Activated gamma-delta T cell (primary cell): Measurements from ENCODE around the gene SPATA20.

Source experiments
- DNase-seq: peaks from one replicate; lab custom pipeline; 2025; lab: John Stamatoyannopoulos, UW

Gene SPATA20

DNA sequence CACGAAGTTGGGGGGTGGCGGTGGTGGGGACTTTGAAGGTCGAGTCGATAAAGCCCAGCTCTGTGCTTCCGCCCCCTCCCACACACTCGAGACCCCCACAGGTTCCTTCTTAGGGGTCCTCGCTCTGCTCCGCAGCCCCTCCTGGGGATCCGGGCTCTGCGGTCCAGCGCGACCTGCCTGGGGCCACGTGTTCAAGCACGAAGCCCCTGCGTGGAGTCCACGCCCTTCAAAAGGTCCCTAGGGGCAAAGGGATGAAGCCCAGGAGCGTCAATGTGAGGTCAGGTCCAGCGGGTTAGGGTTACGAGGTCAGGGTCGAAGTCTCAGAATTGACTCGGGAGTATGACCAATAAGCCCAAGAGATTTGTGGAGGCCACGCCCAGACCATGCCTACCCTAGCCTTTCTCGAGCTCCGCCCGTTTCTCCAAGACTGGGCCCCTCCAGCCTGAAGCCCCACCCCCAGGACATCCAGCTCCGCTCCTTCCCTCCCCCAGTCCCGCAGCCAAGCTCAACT lies 12.8 kb downstream of the SPATA20 start:
- no peak for DNase-seq

DNA sequence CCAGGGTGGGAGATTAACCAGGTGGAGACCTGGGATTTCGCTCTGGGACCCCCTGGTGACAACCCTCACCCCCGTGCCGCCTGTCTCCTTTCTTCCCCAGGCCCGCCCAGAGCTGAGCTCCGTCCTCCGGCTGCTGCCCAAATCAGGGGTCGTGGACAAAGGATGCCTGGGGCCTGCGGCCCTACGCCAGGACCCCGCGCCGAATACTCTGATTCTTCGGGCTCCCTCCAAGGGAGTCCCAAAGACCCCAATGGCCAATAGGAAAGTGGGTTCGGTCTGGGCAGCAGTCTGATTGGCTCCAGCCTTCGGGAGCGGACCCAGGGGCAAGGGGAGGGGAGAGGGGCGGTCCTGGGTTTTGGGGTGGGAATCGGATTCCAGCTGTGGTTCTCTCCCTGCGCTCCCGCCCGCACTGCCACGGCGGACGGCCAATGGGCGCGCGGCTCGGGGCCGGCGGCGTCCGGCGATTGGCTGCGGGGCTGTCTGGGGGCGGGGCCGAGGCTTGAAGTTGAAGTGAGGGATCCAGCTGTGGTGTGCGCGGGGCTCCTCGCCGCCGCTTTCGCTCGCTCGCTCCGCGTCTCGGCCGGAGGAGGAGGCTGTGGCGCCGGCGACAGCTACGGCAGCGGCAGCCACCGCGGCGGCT lies 13.3 kb downstream of the SPATA20 start, which contains the start of gene CACNA1G:
CACNA1G (plus strand) TSS at position 531 of the 640 bp plus-strand sequence. CDS start 745 bp downstream, outside the sequence.
- peak; percentile 76 for DNase-seq

DNA sequence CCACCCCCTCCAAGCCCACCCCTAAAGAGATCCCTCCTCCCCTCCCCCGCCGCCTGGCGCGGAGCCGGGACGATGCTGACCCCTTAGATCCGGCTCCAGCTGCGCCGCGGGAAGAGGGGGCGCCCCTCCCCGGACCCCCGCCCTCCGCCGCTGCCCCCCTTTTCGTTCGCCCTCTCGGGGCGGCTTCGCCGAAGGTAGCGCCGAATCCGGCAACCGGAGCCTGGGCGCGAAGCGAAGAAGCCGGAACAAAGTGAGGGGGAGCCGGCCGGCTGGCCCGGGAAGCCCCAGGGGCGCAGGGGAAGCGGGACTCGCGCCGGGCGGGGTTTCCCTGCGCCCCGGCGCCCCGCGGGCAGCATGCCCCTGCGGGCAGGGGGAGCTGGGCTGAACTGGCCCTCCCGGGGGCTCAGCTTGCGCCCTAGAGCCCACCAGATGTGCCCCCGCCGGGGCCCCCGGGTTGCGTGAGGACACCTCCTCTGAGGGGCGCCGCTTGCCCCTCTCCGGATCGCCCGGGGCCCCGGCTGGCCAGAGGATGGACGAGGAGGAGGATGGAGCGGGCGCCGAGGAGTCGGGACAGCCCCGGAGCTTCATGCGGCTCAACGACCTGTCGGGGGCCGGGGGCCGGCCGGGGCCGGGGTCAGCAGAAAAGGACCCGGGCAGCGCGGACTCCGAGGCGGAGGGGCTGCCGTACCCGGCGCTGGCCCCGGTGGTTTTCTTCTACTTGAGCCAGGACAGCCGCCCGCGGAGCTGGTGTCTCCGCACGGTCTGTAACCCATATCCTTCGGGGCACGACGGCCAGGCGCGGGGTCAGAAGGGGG lies 14.2 kb downstream of the SPATA20 start:
- peak; percentile 34 for DNase-seq

DNA sequence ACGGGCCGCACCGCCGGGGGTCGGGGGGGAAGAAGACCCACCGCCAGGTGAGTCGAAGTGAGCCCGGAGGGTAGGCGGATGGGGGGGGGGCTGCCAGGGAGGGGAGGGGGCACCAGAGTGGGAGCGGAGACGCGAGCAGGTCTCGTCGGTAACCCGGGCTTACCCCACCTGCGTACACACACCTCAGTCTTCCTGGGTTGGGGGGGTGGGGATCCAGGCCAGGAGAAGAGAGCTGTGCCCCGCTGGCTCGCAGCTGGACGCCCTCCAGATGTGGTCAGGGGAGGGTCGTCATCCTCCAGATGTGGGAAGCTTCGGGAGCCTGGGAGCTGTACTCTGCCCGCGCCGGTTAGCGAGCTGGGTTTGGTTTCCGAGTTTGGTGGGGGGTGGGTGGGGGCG lies 14.8 kb downstream of the SPATA20 start:
- DNase-seq: no peak

DNA sequence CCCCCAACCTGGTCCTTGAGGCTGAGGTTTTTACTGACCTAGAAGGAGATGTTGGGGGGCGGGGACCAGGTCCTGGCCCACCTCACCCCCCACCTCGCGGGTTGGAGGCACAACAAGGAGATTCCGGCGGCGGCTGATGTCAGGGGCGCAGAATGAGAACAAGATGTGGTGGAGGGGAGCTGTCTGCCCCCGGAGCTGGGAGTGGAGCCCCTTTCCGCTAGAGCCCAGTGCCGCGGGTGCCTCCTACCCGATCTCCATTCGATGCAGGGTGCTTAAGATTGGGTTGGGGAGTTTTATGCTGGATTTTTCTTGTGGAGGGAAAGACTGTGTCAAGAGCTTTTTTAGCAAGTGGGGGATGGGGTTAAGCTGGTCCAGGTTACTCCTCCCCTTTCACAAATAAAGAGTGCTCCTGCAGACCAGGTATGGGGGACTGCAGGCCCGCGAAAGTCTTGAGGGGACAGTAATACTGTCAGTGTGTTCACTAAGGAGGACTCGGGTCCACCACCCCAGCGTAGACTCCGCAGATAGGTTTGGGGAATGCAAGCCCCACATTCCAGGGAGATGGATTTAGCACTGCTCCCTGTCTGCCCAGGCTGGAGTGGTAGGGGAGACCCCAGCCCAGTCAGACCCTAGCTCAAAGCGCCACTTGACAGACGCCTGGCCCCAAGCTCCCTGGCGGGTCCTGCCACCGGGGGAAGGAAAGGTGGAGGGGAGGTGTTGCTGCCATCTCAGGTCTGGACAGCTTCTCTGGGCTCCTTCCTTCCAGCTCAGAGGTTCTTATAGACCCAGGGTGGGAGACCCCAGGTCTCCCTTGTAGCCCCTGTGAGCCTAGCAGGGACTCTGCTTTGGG lies 15.5 kb downstream of the SPATA20 start:
- no peak for DNase-seq

DNA sequence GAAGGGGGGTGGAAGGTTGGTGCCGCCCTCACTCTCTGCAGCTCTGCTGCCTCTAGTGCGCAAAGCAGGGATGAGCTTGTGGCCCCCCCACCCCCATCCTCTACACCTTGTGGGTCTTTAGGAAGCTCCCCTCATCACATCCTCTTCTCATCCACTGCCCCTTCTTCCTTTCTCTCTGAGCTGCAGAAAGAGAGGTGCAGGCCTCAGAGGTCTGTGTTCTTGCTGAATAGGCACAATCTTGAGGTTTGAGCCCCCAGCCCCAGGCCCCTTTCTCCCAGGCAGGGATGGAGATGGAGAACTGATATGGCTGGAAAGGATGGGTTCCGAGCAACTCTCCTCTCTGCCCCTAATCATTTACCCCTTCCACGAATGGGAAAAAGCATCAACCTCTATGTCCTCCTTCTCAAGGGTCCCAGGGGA lies 16.1 kb downstream of the SPATA20 start:
- DNase-seq: no peak

DNA sequence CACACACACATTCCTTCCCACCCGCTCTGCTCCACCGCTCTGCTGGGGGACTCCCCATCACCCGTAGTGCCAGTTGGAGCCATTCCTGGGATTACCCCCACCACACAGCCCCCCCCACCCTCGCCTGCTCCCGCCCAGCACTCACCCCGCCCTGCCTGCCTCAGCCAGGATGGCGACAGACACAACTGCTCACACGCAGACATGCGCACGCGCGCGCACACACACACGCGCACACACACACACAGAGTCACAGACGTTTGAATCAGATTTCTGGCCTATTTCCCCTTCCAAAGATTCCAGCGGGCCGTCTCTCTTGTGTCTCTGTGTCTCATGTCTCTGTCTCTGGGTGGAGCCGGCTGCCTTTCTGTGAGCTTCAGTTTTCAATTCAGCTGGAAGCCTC lies 17.9 kb downstream of the SPATA20 start:
- no peak for DNase-seq

DNA sequence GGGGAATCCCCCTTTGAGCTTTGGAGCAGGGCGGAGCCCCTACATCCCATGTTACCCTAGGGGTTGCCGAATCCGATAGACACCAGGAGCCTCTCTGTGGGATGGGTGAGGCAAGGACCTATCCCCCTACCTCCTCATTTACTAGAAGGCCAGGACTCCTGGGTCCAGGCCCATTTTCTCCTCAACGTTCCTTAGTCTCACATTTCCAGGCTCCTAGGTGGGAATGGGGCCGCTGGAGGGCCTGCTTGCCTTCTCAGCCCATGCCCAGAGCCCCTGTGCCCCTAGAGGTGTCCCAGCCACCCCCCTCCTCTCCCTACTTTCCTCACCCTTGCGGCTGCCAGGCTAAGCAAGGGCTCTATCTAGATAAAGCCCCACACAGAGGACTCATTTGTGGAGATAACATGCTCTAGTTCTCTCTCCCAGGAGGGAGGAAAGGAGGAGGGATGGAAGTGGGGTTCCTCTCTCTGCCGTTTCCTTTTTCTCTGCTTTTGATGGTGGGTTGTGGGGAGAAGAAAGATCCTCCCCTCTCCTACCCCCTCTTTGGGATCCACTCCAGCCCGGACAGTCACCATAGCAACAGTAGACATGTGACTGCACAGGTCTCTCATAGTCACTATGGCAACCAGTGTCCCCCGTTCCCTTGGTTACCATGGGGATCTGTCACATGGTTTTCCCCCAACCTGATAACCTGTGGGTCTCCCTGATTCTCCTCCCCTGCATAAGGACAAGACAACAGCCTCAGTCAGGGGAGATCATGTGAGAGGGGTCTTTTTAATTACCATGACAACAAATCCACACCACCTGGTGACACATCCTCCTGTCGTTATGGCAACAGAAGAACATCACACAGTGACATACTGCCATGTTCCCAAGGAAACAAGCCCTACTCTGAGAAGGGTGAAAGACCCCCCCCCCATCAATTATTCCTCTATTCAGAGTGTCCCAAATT lies 18.7 kb downstream of the SPATA20 start:
- no peak for DNase-seq

DNA sequence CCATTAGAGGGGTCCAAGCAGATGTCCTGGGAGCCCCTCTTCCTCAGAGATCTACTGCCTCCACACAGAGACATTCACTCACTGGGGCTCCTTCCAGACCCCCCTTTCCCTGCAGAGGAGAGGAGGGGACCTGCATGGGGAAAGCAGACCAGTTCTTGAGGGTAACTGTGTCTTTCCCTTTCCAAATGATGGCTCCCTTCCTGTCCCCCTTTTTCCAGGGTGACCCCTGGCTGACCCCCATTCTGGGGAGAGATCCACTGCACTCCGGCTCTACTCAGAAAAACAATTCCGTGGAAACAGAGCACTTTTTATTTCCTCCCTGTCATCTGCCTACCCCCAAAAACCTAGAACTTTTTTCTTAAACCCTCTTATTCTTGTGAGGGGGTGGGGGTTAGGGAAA lies 19.9 kb downstream of the SPATA20 start:
- DNase-seq: no peak

DNA sequence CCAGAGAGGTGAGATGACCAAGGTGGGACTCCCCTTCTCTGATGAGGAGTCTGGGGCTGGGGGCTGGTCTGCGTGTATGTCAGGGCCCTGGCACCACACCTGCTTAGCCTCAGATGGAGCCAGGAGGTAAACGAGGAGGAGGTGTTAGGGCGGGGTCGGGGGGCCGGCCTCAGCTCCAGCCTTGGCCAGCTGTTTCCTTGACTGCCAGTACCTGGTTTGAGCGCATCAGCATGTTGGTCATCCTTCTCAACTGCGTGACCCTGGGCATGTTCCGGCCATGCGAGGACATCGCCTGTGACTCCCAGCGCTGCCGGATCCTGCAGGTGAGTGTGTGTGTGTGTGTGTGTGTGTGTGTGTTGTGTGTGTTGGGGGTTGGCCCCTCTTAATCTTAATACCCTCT lies 21.7 kb downstream of the SPATA20 start:
- DNase-seq: no peak

DNA sequence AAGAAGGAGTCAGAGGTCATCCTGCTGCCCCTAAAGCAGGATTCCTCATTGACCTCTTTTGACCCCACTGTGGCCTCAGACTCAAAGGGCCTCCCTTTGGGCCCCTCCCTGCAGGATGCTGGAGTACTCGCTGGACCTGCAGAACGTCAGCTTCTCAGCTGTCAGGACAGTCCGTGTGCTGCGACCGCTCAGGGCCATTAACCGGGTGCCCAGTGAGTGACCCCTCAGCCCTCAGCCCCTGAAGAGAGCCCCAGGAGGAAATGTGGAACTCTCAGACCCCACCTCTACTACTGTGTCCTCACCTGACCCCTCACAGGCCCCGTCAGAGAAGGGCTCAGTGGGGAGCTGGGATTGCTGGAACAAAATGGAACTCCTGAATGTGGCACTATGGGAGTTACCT lies 22.6 kb downstream of the SPATA20 start:
- no peak for DNase-seq

DNA sequence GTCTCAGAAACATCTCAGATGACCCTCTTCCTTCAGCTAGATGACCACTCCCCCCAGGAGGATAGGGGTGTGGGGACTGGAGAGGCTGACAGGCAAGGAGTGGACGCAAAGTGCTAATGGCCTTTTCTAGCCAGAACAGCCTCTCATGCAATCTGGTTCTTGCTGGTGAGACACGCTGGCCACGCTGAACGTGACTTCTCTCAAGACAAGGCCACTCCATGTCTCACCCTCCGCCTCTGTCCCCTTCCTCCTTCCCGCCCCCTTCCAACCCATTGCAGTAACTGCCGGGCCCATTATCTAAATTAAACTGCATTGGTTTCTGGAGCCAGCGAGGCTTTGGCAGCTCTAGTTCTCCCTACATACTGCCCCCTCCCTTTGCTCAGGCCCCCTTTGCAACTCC lies 23.1 kb downstream of the SPATA20 start:
- DNase-seq: no peak

DNA sequence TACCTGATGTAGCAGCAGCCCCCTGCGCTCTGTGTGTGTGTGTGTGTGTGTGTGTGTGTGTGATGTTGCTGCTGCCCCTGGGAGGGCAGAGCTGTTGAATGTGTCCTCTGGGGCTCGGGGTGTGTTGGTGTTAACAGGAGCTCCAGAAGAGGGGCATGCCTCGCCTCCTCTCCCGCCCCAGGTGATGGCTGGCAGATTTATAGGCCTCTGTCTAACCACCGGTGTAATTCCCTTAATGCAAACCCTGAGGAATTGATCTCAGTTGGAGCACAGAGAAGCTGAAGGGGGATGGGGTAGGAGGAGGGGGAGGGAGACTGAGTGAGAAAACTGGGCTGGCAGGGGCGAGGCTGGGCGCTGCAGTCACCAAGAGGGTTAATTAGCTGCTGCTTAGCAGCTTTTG lies 23.6 kb downstream of the SPATA20 start:
- DNase-seq: no peak

DNA sequence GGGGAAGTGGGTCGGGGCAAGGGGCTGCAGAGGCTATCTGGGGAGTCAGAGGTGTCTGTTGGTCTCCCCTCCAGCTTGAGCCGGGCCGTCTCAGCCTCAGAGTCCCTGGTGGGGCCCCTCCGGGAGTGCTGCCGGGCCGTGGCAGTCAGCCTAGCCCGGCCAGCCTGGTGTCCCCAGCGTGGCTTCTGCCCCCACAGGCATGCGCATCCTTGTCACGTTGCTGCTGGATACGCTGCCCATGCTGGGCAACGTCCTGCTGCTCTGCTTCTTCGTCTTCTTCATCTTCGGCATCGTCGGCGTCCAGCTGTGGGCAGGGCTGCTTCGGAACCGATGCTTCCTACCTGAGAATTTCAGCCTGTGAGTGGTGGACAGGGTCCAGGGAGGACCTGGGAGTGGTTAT lies 24.7 kb downstream of the SPATA20 start:
- no peak for DNase-seq

DNA sequence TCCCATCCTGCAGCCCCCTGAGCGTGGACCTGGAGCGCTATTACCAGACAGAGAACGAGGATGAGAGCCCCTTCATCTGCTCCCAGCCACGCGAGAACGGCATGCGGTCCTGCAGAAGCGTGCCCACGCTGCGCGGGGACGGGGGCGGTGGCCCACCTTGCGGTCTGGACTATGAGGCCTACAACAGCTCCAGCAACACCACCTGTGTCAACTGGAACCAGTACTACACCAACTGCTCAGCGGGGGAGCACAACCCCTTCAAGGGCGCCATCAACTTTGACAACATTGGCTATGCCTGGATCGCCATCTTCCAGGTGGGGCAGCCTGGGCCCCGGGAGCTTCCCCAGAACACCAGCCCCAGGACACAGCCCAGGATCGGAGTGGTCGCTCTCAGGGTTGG lies 25.6 kb downstream of the SPATA20 start:
- no peak for DNase-seq

DNA sequence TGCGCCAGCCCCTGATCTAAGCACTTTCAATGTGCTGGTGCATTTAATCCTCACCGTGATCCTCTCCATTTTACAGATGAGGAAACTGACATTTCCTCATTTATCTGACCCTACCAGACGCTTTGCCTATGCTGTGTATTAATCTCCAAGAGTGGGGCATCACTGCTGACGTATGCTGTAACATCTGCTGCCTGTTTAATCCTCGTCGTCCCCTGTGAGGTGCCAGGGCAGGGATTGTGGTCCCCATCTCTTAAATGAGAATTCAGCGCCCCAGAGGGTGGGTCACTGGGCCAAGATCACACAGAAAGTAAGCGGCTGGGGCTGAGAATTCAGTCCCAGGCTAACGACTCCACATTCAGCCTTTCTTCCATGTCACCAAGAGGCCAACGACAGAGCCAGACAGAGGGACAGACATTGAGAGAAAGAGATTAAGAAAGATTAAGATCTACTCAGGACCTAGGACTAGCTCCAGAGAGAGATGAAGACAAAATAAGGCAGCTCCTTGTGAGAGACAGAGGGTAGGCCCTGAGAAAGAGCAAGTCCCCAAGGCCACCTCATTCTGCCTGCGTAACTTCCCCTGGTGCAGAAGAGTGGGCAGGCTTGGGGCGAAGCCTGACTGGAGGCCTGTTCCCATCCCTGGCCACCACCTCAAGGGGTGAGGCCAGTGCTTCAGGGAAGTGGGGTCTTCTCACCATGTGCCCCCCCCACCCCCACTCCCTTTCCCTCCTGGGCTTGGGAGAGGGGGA lies 27.1 kb downstream of the SPATA20 start:
- no peak for DNase-seq

DNA sequence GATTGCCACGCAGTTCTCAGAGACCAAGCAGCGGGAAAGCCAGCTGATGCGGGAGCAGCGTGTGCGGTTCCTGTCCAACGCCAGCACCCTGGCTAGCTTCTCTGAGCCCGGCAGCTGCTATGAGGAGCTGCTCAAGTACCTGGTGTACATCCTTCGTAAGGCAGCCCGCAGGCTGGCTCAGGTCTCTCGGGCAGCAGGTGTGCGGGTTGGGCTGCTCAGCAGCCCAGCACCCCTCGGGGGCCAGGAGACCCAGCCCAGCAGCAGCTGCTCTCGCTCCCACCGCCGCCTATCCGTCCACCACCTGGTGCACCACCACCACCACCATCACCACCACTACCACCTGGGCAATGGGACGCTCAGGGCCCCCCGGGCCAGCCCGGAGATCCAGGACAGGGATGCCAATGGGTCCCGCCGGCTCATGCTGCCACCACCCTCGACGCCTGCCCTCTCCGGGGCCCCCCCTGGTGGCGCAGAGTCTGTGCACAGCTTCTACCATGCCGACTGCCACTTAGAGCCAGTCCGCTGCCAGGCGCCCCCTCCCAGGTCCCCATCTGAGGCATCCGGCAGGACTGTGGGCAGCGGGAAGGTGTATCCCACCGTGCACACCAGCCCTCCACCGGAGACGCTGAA lies 28.7 kb downstream of the SPATA20 start:
- no peak for DNase-seq

DNA sequence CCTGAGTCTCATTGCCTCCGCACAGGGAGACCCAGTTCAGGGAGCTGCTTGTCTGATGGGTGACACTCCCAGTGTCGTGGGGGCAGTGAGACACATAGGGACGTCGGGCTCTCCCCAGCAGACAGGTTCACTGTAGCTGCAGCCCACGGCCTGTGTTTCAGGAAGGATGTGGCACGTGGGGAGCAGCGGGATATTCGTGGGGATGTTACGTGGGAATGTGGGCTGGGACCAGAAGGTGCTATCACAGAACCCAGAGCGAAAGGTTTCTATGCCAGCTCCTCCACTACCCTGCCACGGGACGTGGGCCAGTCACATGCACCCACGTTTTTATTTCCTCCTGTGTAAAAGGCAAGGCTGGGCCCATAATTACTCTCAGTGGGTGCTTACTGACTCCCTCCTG lies 29.9 kb downstream of the SPATA20 start:
- DNase-seq: no peak

DNA sequence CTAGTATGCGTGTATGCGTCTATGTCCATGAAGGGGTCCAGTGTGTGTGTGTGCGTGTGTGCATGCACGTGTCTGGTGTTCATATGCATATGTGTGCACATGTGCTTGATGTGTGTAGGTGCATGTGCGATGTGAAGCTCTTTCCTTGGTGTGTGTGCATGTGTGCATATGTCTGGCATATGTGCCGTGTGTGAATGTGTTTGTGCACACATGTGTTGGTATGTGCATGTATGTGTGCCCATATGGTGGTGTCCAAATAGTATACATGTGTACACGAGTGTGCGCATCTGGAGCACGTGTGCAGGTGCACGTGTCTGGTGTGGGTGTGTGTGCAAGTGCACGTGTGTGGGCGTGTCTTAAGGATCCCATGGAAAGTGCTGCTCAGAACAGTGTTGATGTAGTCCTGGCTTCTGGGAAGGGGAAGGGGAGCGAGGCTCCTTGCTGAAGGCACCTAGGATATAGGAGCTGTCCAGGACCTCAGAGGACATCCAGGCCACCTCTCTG lies 30.5 kb downstream of the SPATA20 start:
- no peak for DNase-seq

DNA sequence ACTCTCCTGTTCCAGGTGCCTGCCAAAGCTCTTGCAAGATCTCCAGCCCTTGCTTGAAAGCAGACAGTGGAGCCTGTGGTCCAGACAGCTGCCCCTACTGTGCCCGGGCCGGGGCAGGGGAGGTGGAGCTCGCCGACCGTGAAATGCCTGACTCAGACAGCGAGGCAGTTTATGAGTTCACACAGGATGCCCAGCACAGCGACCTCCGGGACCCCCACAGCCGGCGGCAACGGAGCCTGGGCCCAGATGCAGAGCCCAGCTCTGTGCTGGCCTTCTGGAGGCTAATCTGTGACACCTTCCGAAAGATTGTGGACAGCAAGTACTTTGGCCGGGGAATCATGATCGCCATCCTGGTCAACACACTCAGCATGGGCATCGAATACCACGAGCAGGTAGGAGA lies 31.2 kb downstream of the SPATA20 start:
- DNase-seq: no peak
